DMS153 treated with DMSO at 0.1 percent for 48 hours (cell line): ENCODE results near the gene SPZ1.
"Not testable (repeated sequence)": the region's sequence is repeated elsewhere in the genome, so short reads cannot be mapped to it uniquely, and the experiment has no call there.

Experiments used
- DNase-seq: peaks from one replicate; lab custom pipeline; 2025; ENCODE audit not compliant: unreplicated experiment; lab: John Stamatoyannopoulos, UW

SPZ1 gene

DNA sequence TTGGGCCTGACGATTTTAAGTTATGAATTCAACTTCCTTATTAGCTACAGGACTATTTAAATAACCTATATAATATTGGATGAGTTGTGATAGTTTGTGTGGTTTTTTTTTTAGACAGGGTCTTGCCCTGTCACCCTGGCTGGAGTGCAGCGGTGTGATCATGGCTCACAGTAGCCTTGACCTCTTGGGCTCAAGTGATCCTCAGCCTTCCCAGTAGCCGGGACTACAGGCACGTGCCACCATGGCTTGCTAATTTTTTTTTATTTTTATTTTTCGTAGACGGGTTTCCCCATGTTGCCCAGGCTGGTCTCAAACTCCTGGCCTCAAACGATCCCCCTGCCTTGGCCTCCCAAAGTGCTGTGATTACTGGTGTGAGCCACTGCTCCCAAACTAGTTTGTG, 17.6 kb downstream of the SPZ1 start:
- DNase-seq, result no peak

DNA sequence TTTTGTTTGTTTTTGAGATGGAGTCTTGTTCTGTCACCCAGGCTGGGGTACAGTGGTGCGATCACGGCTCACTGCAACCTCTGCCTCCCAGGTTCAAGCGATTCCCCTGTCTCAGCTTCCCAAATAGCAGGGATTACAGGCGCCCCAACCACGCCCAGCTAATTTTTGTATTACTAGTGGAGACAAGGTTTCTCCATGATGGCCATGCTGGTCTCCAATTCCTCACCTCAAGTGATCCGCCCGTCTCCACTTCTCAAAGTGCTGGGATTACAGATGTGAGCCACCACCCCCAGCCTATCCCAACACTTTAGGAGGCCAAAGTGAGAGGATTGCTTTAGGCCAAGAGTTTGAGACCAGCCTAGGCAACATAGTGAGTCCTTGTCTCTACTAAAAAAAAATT, 19.3 kb downstream of the SPZ1 start:
- no peak for DNase-seq

DNA sequence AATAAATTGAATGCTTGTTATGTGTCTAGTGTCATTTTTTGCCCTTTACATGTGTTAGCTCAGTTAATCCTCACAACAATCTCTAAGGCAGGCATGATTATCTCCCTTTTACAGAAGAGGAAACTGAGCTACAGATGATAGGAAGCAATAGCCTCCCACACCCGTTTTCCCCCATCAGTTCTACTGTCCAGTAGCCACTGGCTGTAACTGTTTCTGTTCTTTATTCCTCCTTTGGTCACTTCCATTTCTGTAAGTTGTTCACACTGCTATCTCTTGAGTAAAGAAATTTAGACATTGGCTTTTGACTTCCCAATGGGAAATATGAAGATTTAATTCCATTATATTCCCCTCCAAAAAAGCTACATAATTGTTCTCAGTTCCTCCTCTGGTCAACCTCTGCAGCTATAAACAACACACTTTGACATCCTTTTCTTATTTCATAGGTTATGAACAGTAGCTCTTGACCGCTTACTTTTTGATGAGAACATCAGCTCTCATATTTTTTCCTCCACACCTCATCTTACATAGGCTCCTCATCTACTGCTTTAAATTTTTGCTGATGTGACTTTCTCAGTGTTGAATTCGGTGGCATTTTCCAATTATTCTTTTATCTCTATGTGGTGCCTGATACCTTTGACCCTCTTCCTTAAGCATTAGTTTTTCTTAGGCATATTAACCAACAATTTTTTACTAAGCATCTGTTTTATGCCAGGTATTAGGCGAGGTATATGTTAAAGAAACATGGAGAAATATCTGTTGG, 21.4 kb downstream of the SPZ1 start:
- DNase-seq, result no peak

DNA sequence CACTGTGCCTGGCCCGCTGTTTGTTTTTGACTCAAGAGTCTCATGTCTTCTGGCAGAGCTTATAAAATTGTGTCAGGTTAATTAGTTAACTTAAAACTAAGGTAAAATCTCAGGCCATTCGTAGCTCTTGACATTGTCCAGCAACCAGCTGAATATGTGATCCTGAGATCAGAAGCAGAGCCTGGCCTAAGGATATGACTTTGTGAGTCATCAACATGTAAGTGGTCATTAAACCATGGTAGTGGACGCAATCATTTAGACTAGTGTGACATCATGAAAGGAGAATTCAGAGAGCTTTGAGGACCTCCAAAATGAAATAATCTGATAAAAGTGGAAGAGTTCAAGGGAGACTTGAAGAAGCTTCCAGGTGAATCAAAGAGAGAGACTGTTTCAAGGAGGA, 23.3 kb downstream of the SPZ1 start:
- DNase-seq, result no peak

DNA sequence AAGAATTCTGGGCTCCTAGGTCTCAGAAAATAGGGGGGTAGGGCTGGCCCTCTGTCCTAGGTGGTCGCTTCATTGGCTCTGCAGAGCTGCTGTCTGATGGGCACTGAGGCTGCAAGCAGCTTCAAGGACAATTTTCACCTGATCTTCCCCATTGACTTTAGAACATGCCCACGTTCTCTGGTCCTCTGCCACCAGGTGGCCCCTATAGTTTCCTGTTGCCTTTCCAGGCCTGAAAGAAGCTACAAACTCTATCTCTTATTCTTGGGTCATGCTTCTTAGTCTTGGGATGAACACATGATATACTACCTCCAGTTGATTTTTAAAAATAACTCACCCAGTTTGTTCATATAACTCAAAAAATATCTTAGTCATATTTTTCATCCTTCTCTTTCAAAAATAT, 26.3 kb downstream of the SPZ1 start:
- no peak for DNase-seq

DNA sequence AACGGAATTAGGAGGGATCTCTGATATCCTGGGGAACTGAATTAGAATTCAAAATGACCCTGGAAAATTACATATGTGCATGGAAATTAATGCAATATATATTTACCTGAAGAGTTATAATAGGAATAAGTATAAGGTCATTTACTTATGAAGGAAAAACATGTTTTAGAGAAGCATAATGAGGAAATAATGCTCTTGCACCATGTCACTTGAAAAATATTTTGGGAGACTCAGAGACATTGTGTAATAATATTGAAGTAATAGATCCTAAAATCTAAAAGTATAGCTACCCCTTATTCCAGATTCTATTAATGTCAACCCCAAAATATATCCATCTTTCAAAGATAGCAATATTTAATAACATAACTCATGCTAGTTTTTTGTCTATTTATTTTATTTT, 28.4 kb downstream of the SPZ1 start:
- DNase-seq, result no peak

DNA sequence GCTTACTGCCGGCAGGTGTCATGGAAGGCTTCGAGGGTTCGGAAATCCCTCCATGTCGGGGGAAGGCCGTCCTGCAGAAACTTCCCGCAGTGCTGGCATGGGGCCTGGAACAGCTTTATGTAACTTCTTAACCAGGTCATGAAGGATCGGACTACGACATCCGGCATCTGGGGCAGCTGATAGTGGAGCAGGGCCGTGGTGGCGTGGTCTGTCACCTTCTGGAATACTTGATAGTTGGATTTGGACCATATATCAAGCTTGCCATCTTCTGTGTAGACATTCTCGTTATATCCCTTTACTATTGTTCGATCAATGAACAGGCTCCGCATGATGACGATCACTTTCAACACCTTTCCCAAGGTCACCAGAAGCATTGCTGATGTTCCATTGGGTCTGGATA, 31.2 kb downstream of the SPZ1 start:
- not testable (repeated sequence) for DNase-seq

DNA sequence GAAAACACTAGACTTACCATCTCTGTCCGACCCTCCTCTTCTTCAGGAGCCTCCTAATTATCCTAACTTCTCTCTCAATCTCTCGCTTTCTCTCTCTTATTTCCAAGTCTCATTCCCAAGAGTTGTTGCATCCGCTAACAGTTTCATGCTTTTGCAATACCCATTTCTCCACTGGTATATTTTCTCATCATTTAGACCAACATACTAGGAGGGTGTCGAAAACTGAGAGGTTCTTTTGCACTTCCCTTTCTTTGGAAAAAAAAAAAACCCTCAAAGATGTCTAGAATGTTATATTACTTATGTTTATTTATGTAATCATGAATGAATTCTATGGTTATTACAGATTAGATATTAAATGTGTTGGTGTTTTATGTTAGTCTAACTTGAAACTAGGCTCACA, 35.9 kb downstream of the SPZ1 start:
- no peak for DNase-seq

DNA sequence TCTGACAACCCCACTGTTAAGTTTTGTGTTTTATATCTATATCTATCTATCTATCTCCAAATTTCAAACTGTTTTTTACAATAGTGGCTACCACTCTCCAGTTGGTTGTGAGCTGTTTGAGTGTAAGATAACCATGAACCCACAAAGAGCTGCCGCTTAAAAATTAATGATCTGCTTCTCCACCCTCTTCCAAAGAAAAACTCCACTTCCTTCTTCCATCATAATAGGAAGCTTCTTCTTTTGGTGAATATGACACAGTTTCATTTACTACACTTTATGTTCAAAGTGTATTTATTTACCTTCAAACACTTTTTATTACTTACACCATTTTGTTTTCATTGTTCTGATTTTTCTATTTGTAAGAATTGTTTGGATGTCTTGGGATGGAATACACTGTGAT, 37.9 kb downstream of the SPZ1 start:
- no peak for DNase-seq

DNA sequence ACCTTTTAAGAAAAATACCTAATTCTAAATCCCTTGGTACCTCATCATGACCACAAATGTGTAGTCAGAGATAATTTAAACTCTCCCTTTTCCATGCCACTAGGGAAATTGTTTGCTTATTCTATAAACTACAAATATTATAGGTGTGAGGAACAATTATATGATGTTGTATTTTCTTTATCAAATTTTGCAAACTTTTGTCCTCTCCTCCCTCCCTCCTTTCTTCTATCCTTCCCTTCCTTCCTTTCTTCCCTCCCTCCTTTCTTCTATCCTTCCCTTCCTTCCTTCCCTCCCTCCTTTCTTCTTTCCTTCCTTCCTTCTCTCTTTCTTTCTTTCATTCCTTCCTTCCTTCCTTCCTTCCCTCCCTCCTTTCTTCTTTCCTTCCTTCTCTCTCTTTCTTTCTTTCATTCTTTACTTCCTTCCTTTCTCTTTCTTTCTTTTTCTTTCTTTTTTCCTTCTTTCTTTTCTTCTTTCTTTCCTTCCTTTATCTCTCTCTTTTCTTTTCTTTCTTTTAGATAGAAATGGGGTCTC, 41.2 kb downstream of the SPZ1 start:
- no peak for DNase-seq

DNA sequence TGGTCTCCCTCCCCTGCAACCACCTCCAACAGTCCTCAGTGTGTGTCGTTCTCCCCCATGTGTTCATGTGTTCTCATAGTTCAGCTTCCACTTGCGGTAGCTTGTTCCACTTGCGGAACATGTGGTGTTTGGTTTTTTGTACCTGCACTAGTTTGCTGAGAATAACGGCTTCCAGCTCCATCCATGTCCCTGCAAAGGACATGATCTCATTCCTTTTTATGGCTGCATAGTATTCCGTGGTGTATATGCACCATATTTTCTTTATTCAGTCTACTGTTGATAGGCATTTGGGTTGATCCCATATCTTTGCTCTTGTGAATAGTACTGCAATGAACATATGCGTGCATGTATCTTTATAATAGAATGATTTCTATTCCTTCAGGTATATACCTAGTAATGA, 45.1 kb downstream of the SPZ1 start:
- no peak for DNase-seq

DNA sequence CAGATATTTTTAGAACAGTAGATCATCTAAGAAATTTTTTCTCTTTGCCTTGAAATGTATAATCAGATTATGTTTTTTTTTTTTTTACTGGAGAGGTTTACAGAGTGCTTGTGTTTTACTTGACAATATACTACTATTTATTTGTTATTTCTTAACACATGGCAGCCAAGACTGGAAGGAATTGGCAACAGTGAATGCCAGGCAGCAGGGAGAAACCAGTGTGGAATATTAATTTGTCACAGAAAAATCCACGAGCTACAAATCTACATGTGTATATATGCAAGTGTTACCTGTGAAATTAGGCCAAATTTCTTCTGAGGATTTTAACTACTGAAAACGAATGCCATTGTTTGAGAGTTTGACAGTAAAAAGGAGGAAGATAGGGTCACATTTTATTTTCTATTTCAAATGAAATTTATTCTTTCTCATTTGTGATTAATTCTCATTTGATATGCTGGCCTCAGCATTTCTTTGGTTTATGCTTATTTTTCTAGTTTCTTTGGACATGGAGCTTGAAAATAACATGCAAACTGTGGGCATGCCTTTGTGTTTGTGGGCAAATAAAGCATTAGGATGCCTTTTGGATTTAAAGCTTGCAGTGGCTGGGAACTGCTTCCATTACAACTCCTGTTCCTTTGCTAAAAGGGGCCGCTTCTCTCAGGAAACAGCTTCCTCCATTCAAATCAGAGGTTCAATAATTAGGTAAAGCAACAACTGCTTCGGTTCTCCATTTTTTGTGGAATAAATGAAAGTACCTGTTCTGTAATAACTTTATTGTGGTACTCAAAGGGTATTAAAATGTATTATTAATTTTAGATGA, 49.1 kb downstream of the SPZ1 start:
- no peak for DNase-seq

DNA sequence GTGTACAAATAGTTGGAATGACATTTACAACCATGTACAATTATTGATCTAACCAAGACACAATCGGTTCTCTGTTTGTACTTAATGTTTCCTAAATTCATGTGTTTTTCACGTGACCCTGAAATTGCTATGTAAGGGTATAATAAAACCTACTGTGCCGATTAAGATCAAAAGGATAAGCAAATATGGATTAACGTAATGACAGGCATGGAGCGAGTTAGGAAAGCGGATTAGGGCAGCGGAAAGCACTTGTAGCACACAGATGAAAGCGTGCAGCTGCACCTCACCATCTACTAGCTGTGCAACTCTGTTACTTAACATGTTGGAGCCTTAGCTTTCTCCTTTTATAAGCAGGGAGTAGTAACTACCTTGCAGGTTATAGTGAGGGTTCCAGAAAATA, 49.7 kb downstream of the SPZ1 start:
- DNase-seq, result no peak

DNA sequence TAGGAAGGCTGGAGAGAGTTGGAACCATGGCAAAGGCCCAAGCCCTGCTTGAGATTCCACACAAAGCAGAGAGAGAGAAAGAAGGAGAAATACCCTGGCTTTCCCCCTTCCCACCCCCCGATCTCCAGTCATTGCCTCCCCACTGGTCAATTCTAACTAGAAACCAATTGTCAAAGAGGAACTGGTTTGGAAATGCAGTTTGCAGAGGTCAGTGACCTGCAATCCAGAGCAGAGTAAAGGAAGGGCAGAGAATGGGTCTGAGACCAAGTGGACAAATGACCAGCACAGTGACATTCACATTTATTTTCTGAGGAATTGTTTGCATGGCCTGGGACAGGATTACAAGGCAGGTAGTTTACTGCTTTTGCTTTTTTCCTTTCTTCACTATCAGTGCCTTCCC, 50.6 kb downstream of the SPZ1 start:
- DNase-seq, result no peak
